ENCODE results near the gene SSH2. TPM values are rescaled to one million over a fixed set of nuclear protein-coding genes. Genes with fewer than 3 reads are reported as not detected.

Gene SSH2
- total RNA-seq, 2 experiments from 2014 or later, result 74.5 to 77.0 TPM

DNA sequence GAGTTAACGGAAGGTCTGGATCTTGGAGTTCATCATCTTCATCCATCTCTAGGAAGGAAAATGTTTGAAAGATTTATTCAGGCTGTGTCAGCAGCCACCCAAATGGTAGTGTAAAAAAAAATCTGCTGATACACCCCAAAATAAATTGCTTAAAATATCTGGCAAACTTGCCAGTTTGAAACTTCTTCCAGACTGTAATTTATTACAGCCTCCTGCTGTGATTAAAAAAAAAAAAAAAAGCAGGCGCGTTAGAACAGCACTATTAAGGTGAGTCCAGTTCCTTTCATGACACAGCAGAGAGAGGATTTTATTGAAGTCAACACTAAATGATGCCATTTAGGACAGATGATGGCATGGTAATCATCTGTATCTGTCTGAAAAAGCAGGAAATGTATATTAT is 166.8 kb downstream of the SSH2 start:
- Mint-ChIP-seq H3K4me1 (peaks cover 11% of the 10 kb centered on the region), H3K9me3 (no peaks in the 10 kb centered on the region), H3K27ac (no peak overlapping the region), H3K27me3 (no peaks in the 10 kb centered on the region), H3K4me3 (no peak overlapping the region), H3K36me3 (no peaks in the 10 kb centered on the region)
- no peak for DNase-seq
- ATAC-seq (ENCODE audit: low read depth), result no peak
- POLR2A ChIA-PET, result interaction anchor here (0.6 kb wide), 1 partner anchor 20 kb away, joined by 4 read pairs; no protein-coding TSS in a partner anchor

DNA sequence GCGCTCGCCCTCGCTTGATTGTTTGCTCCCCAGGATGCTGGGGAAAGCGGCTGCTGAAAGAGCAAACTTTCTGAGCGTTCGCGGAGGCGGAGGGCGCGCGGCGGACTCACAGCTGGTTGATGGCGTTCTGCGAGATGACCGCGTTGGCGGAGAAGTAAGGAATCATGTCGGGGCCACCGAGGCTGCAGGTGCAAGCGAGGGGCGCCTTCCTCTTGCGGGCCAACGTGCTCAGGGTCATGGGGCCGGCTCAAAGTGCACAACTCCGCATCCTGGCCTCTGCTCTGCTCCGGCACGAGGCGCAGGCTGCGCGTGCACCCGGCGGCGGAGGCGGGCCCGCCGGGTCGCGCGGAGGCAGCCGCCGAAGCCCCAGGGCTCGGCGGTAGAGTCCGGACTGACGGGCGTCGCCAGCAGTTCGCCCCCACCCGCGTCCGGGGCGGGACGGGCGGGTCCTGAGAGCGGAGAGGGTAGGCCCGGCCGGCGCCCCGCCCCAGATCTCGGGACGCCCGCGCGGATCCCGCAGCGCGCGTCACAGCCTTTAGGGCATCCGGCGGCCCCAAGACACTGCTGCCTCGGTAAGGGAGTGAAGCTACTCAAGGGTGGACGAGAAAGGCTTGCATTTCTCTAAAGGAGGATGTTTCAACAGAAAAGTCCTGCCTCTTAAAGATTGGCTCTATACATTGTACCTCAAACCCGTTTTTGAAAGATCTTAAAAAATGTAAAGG is 168.8 kb downstream of the SSH2 start:
- Mint-ChIP-seq H3K27me3 (no peaks in the 10 kb centered on the region), H3K36me3 (peaks cover 7% of the 10 kb centered on the region), H3K4me1 (peaks cover 21% of the 10 kb centered on the region), H3K27ac (peak overlapping the region; percentile 93), H3K4me3 (peak overlapping the region; percentile 96), H3K9me3 (no peaks in the 10 kb centered on the region)
- POLR2A ChIA-PET, result interaction anchor here (0.6 to 2.7 kb wide), 17 partner anchors 9 to 173 kb away, joined by 3 to 28 read pairs (median 5); partner anchors contain the start of genes CORO6 and SSH2
- peak; percentile 87 for ATAC-seq (ENCODE audit: low read depth)
- peak; percentile 98 for DNase-seq

DNA sequence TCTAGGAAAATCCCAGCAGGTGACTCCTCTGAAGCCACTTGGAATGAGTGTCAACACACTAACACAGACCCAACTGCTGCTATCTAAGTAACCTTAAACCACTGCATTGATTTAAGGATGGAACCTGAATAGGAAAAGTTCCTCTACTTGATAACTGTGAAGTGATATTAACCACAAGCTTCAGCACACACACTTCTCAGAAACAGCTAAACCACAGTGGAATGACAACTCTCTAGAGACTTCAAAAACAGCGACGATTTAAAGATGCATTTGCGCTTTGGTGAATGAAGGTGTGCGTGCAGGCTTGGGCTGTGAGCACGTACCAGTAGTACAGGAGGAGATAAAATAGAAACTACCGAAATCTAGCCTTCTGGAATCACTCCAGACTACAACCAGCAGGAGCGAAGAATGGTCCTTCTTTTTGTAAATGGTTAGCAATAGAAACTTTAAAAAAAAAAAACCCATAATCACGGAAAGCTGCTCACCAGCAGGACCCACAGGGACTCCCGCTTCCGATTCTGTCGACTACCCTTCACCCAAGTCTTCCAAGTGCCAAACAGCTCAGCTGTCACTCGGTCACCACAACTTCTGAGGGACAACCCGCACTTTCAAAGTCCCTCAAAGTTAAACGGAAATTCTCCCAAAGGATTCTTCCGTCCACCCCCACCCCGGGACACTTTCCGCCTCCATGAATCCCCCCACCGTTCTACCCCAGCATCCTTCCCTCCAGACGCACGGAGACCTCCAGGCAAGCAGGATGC is 169.6 kb downstream of the SSH2 start:
- peaks cover 8% of the 10 kb centered on the region for H3K36me3 Mint-ChIP-seq
- ATAC-seq (ENCODE audit: low read depth) (peak; percentile 55), DNase-seq (peak; percentile 44)
- POLR2A ChIA-PET, result interaction anchor here (0.7 to 2.7 kb wide), 14 partner anchors 19 to 171 kb away, joined by 3 to 28 read pairs (median 8); partner anchors contain the start of genes CORO6 and SSH2
- H3K27me3 Mint-ChIP-seq, result no peaks in the 10 kb centered on the region
- peaks cover 21% of the 10 kb centered on the region for H3K4me1 Mint-ChIP-seq
- H3K4me3 Mint-ChIP-seq, result peak overlapping the region; percentile 96
- H3K9me3 Mint-ChIP-seq, result no peaks in the 10 kb centered on the region
- H3K27ac Mint-ChIP-seq, result peak overlapping the region; percentile 93

GRCh38 chr17:29758255-29758654 is 171.8 kb downstream of the SSH2 start:
- ATAC-seq (ENCODE audit: low read depth) (no peak), DNase-seq (no peak)
- Mint-ChIP-seq H3K4me3 (peak overlapping the region; percentile 84), H3K27me3 (no peaks in the 10 kb centered on the region), H3K36me3 (peaks cover 10% of the 10 kb centered on the region), H3K9me3 (no peaks in the 10 kb centered on the region), H3K27ac (no peak overlapping the region), H3K4me1 (peaks cover 24% of the 10 kb centered on the region)
- POLR2A ChIA-PET, result no interaction called here

GRCh38 chr17:29757788-29758187 is 172.2 kb downstream of the SSH2 start:
- H3K4me1 Mint-ChIP-seq, result peaks cover 24% of the 10 kb centered on the region
- H3K9me3 Mint-ChIP-seq, result no peaks in the 10 kb centered on the region
- DNase-seq (no peak), ATAC-seq (ENCODE audit: low read depth) (no peak)
- peak overlapping the region; percentile 84 for H3K4me3 Mint-ChIP-seq
- POLR2A ChIA-PET, result no interaction called here
- H3K27me3 Mint-ChIP-seq, result no peaks in the 10 kb centered on the region
- H3K27ac Mint-ChIP-seq, result peak overlapping the region; percentile 78
- H3K36me3 Mint-ChIP-seq, result peaks cover 10% of the 10 kb centered on the region

- Mint-ChIP-seq H3K9me3 (no peaks in the 10 kb centered on the region), H3K36me3 (peaks cover 14% of the 10 kb centered on the region), H3K4me1 (peaks cover 20% of the 10 kb centered on the region), H3K27ac (no peak overlapping the region), H3K27me3 (no peaks in the 10 kb centered on the region), H3K4me3 (no peak overlapping the region)
- DNase-seq (no peak), ATAC-seq (ENCODE audit: low read depth) (no peak)
- POLR2A ChIA-PET, result interaction anchor here (0.5 to 0.7 kb wide), 4 partner anchors 31 to 643 kb away, joined by 3 to 4 read pairs (median 4); no protein-coding TSS in a partner anchor
Measured at GRCh38 chr17:29753845-29754439, 176.1 kb downstream of the SSH2 start.

GRCh38 chr17:29749045-29749825 is 180.8 kb downstream of the SSH2 start:
- H3K4me1 Mint-ChIP-seq, result peaks cover 28% of the 10 kb centered on the region

GRCh38 chr17:29748400-29748799 is 181.6 kb downstream of the SSH2 start:
- Mint-ChIP-seq H3K27ac (no peak overlapping the region), H3K27me3 (no peaks in the 10 kb centered on the region), H3K9me3 (no peaks in the 10 kb centered on the region), H3K36me3 (peaks cover 9% of the 10 kb centered on the region), H3K4me3 (no peak overlapping the region), H3K4me1 (peaks cover 24% of the 10 kb centered on the region)
- POLR2A ChIA-PET, result no interaction called here
- DNase-seq, result no peak
- no peak for ATAC-seq (ENCODE audit: low read depth)

More at GRCh38 chr17:29749045-29749825, 180.8 kb downstream of the SSH2 start:
- Mint-ChIP-seq H3K27me3 (no peaks in the 10 kb centered on the region), H3K9me3 (no peaks in the 10 kb centered on the region), H3K4me3 (no peak overlapping the region), H3K27ac (no peak overlapping the region), H3K36me3 (peaks cover 9% of the 10 kb centered on the region)
- POLR2A ChIA-PET, result no interaction called here
- DNase-seq (no peak), ATAC-seq (ENCODE audit: low read depth) (no peak)

DNA sequence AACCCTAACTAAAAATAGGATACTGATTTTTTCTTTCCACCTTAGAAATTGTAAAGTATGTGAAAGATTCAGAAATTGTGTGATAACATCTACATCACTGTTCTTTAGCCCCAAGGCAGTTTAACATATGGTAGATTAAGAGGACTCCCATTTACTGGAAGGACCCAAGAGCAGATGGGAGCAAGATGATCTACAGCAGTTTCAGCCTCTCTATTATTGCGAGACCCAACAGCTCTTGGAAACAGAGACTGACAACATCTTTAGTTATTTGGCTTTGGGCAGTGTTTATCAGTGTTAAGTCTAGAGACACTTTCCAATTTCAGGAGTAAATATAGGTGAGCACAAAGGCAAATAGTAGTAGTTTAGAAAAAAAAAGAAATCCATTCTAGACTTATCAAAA is 182.4 kb downstream of the SSH2 start:
- no peaks in the 10 kb centered on the region for H3K9me3 Mint-ChIP-seq
- H3K36me3 Mint-ChIP-seq, result peaks cover 9% of the 10 kb centered on the region
- DNase-seq (no peak), ATAC-seq (ENCODE audit: low read depth) (no peak)
- H3K4me3 Mint-ChIP-seq, result no peak overlapping the region
- POLR2A ChIA-PET, result no interaction called here
- peaks cover 24% of the 10 kb centered on the region for H3K4me1 Mint-ChIP-seq
- H3K27ac Mint-ChIP-seq, result no peak overlapping the region
- H3K27me3 Mint-ChIP-seq, result no peaks in the 10 kb centered on the region

DNA sequence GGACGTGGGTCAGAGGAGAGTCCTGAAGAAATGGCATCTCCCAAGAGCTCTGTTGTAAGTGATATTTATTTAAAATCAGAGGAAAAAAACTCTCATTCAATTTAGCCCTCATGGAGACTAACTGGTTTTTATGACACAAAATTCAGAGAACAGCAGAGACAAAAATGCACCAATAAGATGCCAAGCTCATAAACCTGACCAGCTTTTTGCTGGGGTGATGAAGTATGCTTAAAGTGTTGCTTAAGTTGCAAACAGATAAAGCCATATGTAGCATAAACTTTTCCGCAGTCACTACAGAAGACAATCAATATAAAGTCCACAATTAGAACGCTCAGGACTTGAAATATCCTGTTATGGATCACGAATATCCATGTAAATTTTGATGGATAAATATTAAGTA is 183.4 kb downstream of the SSH2 start:
- POLR2A ChIA-PET, result interaction anchor here (0.7 kb wide), 2 partner anchors 158 to 554 kb away, joined by 3 to 4 read pairs; no protein-coding TSS in a partner anchor
- ATAC-seq (ENCODE audit: low read depth) (no peak), DNase-seq (no peak)
- Mint-ChIP-seq H3K27me3 (no peaks in the 10 kb centered on the region), H3K27ac (no peak overlapping the region), H3K4me1 (peaks cover 26% of the 10 kb centered on the region), H3K4me3 (no peak overlapping the region), H3K9me3 (no peaks in the 10 kb centered on the region), H3K36me3 (peaks cover 13% of the 10 kb centered on the region)

GRCh38 chr17:29744121-29744520 is 185.9 kb downstream of the SSH2 start:
- H3K36me3 Mint-ChIP-seq, result peaks cover 9% of the 10 kb centered on the region
- no peaks in the 10 kb centered on the region for H3K27me3 Mint-ChIP-seq
- DNase-seq, result no peak
- no peak overlapping the region for H3K27ac Mint-ChIP-seq
- H3K4me1 Mint-ChIP-seq, result peaks cover 33% of the 10 kb centered on the region
- POLR2A ChIA-PET, result interaction anchor here (0.6 to 0.7 kb wide), 3 partner anchors 11 to 37 kb away, joined by 3 read pairs; no protein-coding TSS in a partner anchor
- no peak for ATAC-seq (ENCODE audit: low read depth)
- H3K9me3 Mint-ChIP-seq, result no peaks in the 10 kb centered on the region
- H3K4me3 Mint-ChIP-seq, result no peak overlapping the region

GRCh38 chr17:29742210-29742513 is 187.9 kb downstream of the SSH2 start:
- POLR2A ChIA-PET, result interaction anchor here (0.7 kb wide), 1 partner anchor 36 kb away, joined by 5 read pairs; no protein-coding TSS in a partner anchor
- no peak for ATAC-seq (ENCODE audit: low read depth)

GRCh38 chr17:29740017-29740416 is 190.0 kb downstream of the SSH2 start:
- POLR2A ChIA-PET, result no interaction called here
- Mint-ChIP-seq H3K4me1 (peaks cover 14% of the 10 kb centered on the region), H3K4me3 (no peak overlapping the region), H3K27me3 (no peaks in the 10 kb centered on the region), H3K27ac (no peak overlapping the region), H3K36me3 (peaks cover 10% of the 10 kb centered on the region), H3K9me3 (no peaks in the 10 kb centered on the region)
- no peak for ATAC-seq (ENCODE audit: low read depth)
- DNase-seq, result no peak

More at GRCh38 chr17:29742210-29742513, 187.9 kb downstream of the SSH2 start:
- no peaks in the 10 kb centered on the region for H3K27me3 Mint-ChIP-seq
- H3K9me3 Mint-ChIP-seq, result no peaks in the 10 kb centered on the region
- peaks cover 6% of the 10 kb centered on the region for H3K36me3 Mint-ChIP-seq
- H3K4me3 Mint-ChIP-seq, result no peak overlapping the region
- H3K27ac Mint-ChIP-seq, result no peak overlapping the region
- no peak for DNase-seq
- peaks cover 21% of the 10 kb centered on the region for H3K4me1 Mint-ChIP-seq

Measured in activated naive CD8-positive, alpha-beta T cell treated with anti-CD3 and anti-CD28 coated beads, Interleukin-2, amount 10 ng/mL, durations not matched to agents 7 days and 5 days (primary cell).